GM12872 (cell line): ENCODE data around the gene KIF4B.

ENCODE experiments used
- CTCF ChIP-seq: IDR thresholded peaks from 3 replicates; pipeline ENCODE4 v1.5.1; 2011; ENCODE audit warnings: low read depth, mild to moderate bottlenecking, low read length, moderate library complexity; ENCODE audit not compliant: insufficient read depth

Gene KIF4B

GRCh38 chr5:155052532-155052931 lies 39.0 kb downstream of the KIF4B start:
- TF ChIP-seq CTCF, result no peak

DNA sequence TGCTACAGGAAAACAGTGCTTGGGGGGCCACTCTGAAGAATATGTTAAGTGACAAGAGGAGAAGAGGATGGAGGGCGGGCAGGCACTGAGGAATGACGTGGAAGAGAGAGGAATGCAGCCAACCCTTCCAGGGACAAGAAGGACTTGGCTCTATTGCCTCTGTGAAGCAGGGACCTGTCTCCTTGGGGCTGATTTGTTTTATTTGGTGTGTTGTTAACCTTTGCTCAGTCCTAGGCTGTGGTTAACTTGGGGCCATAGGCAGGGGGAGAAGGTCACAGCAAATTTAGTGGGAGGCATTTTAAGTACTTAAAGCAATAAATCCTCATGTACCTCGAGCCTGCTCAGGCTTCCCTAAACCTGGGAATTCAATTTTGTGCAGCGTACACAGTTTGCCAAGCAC lies 39.9 kb downstream of the KIF4B start:
- no peak for TF ChIP-seq CTCF

- no peak for TF ChIP-seq CTCF
These were observed 43.2 kb downstream of the KIF4B start for GRCh38 chr5:155056644-155057269.

DNA sequence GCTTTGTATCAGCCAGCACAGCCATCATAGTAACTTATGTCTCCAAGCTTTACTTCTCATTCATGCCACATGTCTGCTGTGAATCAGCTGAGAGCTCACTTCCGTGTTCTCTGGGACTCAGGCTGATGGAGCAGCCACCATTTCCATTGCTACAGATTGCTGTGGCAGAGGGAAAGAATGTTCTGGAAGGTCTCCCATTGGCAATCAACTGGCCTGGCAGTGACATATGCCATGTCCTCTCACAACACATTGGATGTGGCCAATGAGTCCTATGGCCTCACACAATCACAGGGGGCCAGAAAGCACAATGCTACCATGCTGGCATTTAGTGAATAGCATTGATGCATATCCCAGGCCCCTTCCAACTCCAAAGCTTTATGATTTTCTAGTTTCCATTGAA lies 44.1 kb downstream of the KIF4B start:
- TF ChIP-seq CTCF, result no peak

DNA sequence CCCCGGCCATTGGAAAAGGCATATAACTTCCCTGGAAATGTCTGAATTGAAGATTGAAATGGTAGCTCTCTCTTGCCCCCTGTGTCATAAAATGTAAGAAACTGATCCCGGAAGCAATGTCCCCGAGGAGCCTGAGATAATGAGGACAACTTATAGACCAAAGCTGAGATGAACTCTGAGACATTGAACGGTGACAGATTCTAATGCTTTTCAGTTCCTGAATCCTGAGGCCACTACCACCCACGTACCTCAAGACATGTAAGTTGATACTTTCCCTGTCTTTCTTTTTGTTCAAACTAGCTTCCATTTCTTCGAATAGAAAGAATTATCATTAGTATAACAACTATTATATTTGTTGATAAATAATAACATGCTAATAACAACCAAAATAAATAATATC lies 51.0 kb downstream of the KIF4B start:
- no peak for TF ChIP-seq CTCF

DNA sequence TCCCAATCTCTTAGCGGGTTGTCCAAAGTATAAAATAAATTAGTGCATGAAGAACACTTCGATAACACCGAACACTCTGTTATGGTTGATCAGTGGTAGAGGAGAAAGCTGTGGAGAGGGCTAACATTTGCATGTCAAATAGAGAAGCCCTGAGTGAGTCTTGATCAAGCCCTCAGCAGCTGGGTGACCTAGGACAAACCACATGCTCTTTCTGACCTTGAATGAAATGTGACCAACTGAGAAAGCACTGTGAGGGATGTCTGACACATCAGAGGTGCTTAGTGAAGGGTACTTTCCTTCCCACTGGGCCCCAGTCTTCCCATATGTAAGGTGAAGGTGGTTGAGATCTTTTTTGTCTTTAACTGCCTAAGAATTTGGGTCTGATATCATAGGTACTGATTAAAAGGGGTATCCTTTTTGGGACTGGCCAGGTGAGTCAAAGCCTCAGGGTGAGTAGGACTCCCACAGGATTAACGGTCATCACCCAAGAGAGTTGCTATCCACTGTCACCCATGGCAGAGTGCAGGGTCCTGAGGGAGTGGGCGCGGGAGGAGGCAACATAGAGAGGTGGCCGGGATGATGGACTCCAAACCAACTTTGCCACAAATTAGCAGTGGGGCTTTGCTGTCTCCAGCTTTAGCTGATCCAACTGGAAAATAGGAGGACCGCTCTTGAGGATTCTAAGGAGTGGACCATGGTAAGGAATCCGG lies 53.5 kb downstream of the KIF4B start:
- TF ChIP-seq CTCF, result no peak
